Esophagus (tissue), 2 donors: ENCODE results near the gene MYG1. TPM values are rescaled to one million over a fixed set of nuclear protein-coding genes. Genes with fewer than 3 reads are reported as not detected.

Source experiments
- H3K27ac ChIP-seq, 2 donors: one replicate each; pipeline ENCODE4 v1.5.1; 2013; ENCODE audit warnings: low read depth in 2 of 2, mild to moderate bottlenecking in 2 of 2, inconsistent platforms in 1 of 2, low read length in 1 of 2, moderate library complexity in 1 of 2
- H3K27me3 ChIP-seq, 2 donors: one replicate each; pipeline ENCODE4 v1.6.1; 2013; ENCODE audit warnings: low read length in 2 of 2, control low read depth in 1 of 2, mild to moderate bottlenecking in 1 of 2; ENCODE audit not compliant: insufficient read depth in 2 of 2, control insufficient read depth in 1 of 2
- H3K36me3 ChIP-seq, 2 donors: one replicate each; pipeline ENCODE4 v1.6.1; 2013; ENCODE audit warnings: low read length in 1 of 2; ENCODE audit not compliant: control insufficient read depth in 2 of 2, insufficient read depth in 2 of 2
- H3K4me1 ChIP-seq, 2 donors: one replicate each; pipeline ENCODE4 v1.6.1; 2013; ENCODE audit warnings: low read length in 1 of 2; ENCODE audit not compliant: control insufficient read depth in 2 of 2, insufficient read depth in 2 of 2
- H3K4me3 ChIP-seq, 2 donors: one replicate each; pipeline ENCODE4 v1.5.1; 2013; ENCODE audit warnings: low read length in 2 of 2, mild to moderate bottlenecking in 2 of 2, low read depth in 1 of 2, moderate library complexity in 1 of 2
- H3K9me3 ChIP-seq, 2 donors: one replicate each; pipeline ENCODE4 v1.6.1; 2013; ENCODE audit warnings: mild to moderate bottlenecking in 2 of 2, low read depth in 1 of 2, low read length in 1 of 2, moderate library complexity in 1 of 2; ENCODE audit not compliant: control insufficient read depth in 2 of 2, insufficient read depth in 1 of 2
- WGBS, 2 donors: extraction: QIAGEN DNeasy Blood & Tissue Kit; methylation state at CpG; one replicate each; pipeline ENCODE4 v1.1.7; 2013; 5-methylcytosine and 5-hydroxymethylcytosine counted together
- polyA plus RNA-seq, 2 donors: library from polyadenylated mRNA; stranded (reverse); fragments of 200-250 nt; gene quantifications; one replicate each; pipeline ENCODE4 v1.2.3, GENCODE V29; 2013
- donor health status: healthy with polysubstance abuse.
- donor health status: Bipolar disorder and iron deficiency.

Gene MYG1, protein sequence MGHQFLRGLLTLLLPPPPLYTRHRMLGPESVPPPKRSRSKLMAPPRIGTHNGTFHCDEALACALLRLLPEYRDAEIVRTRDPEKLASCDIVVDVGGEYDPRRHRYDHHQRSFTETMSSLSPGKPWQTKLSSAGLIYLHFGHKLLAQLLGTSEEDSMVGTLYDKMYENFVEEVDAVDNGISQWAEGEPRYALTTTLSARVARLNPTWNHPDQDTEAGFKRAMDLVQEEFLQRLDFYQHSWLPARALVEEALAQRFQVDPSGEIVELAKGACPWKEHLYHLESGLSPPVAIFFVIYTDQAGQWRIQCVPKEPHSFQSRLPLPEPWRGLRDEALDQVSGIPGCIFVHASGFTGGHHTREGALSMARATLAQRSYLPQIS
- polyA plus RNA-seq = 10 to 100 TPM; 41.8 to 75.0 TPM

DNA sequence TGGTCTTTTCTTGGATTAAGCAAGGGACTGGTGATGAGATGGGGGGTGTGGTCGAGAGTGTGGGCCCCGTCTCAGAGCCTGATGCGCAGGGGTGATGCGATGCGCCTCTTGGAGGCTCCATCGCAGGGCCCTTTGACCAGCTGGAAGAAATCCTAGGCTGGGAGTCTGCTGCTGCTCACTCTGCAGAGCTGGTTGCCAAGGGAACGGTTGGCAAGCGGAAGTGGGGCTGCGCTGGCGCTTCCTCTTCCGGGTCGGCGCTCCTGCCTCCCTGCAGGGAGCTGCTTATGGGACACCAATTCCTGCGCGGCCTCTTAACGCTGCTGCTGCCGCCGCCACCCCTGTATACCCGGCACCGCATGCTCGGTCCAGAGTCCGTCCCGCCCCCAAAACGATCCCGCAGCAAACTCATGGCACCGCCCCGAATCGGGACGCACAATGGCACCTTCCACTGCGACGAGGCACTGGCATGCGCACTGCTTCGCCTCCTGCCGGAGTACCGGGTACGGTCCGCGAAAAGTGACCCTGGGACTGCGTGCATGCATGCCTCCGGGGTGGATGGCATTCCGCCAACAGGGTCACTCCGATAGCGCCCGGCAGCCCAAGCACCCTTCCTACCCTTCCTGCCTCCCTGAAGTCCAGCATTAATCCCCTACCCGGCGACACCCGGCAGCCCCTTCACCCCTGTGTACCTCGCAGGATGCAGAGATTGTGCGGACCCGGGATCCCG lies at the start of gene MYG1:
MYG1 (plus strand) TSS at position 242 of the 727 bp plus-strand sequence; CDS start at position 285, 43 bp downstream.
- Histone ChIP-seq H3K36me3 (peaks cover 6 to 12% of the 10 kb centered on the region in 2 donors), H3K4me1 (peaks cover 0 to 12% of the 10 kb centered on the region in 2 donors)

DNA sequence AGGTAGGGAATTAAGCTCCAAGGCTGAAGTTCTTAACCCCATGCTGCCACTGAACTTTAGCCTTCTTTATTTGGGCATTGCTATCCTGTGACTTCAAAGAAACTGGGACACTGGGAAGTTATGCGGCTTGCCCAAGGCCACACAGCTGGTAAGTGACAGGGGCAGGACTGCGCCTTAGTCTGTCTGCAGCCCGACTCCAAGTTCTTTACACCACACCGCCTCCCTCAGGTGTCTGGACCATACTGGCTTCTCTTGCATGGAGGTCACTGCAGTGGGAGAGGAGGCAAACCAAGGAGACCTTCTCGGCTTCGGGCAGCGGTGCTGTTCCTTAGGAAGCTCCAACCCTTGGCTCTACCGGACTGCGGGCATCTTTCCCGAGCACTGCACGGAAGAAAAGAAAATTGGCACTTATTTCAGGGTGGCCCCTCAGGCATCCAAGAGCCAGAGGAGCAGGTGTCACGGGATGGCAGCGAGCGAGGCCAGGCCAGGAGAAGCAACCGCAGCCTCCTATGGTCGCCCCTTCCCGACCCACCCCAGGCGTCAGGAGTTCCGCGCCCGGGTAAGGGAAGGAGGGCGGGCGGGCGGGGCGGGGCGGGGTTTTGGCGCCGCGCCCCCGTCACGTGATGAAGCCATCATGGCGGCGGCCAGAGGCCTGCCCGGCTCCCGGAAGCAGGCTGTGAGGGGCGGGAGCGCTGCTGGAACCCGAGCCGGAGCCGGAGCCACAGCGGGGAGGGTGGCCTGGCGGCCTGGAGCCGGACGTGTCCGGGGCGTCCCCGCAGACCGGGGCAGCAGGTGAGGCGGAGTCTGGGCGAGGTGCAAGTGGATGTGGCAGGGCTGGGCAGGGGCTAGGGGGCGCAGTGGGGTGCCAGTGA lies 47.8 kb upstream of the MYG1 start:
- Histone ChIP-seq H3K4me3 (peak overlapping the region; percentile 91 to 94), H3K27me3 (no peaks in the 10 kb centered on the region), H3K36me3 (peaks cover 0 to 19% of the 10 kb centered on the region in 2 donors), H3K27ac (peak overlapping the region; percentile 96 to 98), H3K4me1 (peaks cover 11 to 13% of the 10 kb centered on the region in 2 donors), H3K9me3 (no peaks in the 10 kb centered on the region)
- WGBS, 2 donors = 1% methylated on average over 39 to 51 of the region's 51 CpGs

More for the DNA sequence above, at the start of gene MYG1:
- H3K4me3 ChIP-seq = peak within 1 kb of the TSS; percentile 87 to 92
- WGBS, 2 donors = 1% methylated on average over 49 to 51 of the region's 51 CpGs
- H3K27me3 ChIP-seq = no peaks in the 10 kb centered on the region
- H3K9me3 ChIP-seq = no peaks in the 10 kb centered on the region
- peak within 1 kb of the TSS; percentile 60 to 87 for H3K27ac ChIP-seq

DNA sequence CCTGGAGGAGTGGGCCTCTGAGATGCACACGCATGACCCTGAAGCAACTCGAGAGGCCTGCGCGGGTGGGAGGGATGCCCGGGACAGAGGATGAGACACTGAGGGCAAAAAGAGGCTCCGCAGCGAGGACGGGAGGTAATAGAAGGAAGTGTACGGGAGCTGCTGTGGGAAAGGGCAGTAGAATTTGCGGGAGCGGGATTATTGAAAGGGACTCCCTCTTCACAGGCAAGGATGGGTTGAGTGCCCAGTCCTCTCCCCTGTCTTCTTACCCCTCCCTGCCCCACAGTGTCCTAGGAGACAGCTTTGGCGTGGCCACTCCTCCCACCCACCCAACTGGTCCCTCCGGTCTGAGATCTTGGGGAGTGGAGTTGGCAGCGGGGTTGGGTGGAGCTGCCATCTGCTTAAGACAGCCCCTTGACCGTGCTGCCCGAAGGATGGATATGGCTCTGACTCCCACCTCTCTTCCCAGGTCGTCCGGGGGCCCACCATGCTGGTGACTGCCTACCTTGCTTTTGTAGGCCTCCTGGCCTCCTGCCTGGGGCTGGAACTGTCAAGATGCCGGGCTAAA lies 47.1 kb upstream of the MYG1 start:
- Histone ChIP-seq H3K4me3 (peak overlapping the region; percentile 91 to 94), H3K27ac (peak overlapping the region; percentile 96 to 98), H3K4me1 (peaks cover 11 to 13% of the 10 kb centered on the region in 2 donors), H3K27me3 (no peaks in the 10 kb centered on the region), H3K36me3 (peaks cover 0 to 19% of the 10 kb centered on the region in 2 donors), H3K9me3 (no peaks in the 10 kb centered on the region)
- WGBS, 2 donors = 5 to 8% methylated on average over 19 of the region's 19 CpGs

DNA sequence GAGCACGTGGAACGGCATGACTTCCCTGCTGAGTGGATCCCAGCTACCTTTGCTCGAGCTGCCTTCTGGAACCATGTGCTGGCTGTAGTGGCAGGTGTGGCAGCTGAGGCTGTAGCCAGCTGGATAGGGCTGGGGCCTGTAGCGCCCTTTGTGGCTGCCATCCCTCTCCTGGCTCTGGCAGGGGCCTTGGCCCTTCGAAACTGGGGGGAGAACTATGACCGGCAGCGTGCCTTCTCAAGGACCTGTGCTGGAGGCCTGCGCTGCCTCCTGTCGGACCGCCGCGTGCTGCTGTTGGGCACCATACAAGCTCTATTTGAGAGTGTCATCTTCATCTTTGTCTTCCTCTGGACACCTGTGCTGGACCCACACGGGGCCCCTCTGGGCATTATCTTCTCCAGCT lies 46.2 kb upstream of the MYG1 start:
- 88 to 89% methylated on average over 13 of the region's 13 CpGs for WGBS, 2 donors

DNA sequence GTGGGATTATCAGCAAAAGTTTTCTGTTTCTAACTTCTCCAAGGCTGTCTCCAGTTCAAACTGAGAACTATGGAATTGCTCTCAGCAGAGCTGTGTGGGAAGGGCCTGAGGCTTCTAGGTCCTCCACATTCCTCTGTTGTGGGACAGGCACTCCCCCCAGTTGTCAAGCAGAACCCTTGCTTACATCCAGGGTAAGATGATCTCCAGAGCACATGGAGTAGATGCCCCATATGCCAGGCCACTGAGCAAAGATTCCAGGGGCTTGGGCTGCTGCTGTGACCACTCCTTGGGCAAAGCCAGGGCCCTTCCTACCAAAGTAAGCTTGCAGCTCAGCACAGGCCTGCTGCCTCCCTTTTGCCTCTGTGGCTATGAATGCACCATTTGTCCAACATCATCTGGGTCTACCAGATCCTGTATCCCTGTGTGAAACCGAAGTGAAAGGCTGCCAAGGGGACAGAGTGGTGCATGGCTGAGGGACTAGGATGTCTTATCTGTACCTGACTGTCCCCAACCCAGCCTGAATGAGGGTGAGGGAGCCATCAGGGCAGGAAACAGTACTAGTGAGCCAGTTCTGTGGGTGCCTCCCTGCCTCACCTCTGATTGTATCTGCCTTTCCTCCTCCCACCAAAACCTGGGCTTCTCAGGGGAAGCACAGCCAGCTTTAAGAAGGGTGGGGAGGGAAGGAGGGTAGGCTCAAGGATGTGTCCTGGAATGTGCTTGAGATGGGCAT lies 44.5 kb upstream of the MYG1 start:
- H3K36me3 ChIP-seq = peaks cover 0 to 19% of the 10 kb centered on the region in 2 donors
- H3K27ac ChIP-seq = peak overlapping the region; percentile 17 to 73
- no peaks in the 10 kb centered on the region for H3K9me3 ChIP-seq
- 93 to 94% methylated on average over 1 of the region's 1 CpG for WGBS, 2 donors
- peaks cover 11 to 13% of the 10 kb centered on the region in 2 donors for H3K4me1 ChIP-seq
- no peaks in the 10 kb centered on the region for H3K27me3 ChIP-seq
- H3K4me3 ChIP-seq = no peak overlapping the region

More for the DNA sequence above, 46.2 kb upstream of the MYG1 start:
- Histone ChIP-seq H3K27me3 (no peaks in the 10 kb centered on the region), H3K9me3 (no peaks in the 10 kb centered on the region), H3K4me3 (peak overlapping the region in 1 of 2 donors; percentile 91), H3K27ac (peak overlapping the region; percentile 96 to 98), H3K4me1 (peaks cover 11 to 13% of the 10 kb centered on the region in 2 donors), H3K36me3 (peaks cover 0 to 19% of the 10 kb centered on the region in 2 donors)

DNA sequence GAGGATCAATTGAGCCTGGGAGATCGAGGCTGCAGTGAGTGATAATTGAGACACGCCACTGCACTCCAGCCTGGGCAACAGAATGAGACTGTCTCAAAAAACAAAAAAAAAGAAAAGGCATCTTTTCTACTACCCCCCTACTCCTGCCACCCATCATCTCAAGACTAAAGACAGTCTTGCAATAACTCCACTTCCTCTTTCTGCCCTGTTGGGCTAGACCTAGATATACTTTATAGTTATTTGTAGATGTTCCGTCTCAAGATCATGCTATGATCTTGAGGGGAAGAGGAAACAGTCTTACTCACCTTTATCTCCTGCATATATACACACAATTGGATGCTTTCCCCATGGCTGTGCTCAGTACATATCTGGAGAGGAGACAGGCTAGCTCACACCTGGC lies 43.5 kb upstream of the MYG1 start:
- Histone ChIP-seq H3K27ac (no peak overlapping the region), H3K36me3 (peaks cover 0 to 19% of the 10 kb centered on the region in 2 donors), H3K9me3 (no peaks in the 10 kb centered on the region), H3K4me1 (peaks cover 11 to 13% of the 10 kb centered on the region in 2 donors), H3K27me3 (no peaks in the 10 kb centered on the region), H3K4me3 (no peak overlapping the region)
- WGBS, 2 donors = 90 to 92% methylated on average over 3 of the region's 3 CpGs

DNA sequence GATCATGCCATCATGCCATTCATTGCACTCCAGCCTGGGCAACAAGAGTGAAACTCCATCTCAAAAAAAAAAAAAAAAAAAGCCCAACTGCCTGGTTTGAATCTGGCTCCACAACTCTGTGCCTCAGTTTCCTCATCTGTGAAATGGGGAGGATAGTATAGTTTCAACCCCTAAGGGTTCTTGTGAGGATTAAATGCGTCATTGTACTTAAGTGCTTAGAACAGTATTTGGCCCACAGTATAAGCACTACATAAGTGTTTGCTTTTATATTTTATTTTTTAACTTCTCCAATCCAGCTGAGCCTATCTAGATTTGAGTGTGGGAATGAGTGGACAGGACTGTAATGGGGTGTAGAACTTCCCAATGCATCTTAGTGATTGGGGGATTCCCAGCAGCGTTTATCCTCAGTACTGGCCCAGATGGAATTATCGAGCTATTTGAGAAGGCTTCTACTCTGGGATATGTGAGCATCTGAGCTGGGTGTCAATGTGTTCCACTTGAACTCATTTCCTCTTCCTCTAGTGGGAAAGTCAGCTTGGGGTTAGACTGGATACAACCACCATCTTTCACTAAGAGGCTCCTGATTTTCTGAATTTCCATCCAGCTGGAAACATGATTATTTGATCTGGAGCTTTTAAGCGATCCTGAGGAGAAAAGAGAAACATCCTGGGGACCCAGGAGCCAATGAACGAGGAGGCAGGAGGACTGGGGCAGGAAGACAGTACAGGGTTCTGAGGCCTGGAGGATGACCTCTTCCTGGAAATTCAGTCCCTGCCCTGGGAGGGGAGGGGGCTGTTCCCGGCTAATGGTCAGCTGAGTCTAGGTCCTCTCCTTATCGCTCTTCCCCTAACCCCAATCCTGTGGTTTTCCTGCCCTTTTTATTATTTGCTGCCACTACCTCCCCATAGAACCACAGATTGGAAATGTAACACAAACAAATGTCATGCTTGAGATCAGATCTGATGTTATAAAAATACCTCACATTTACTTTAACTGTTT lies 40.7 kb upstream of the MYG1 start:
- Histone ChIP-seq H3K36me3 (peaks cover 0 to 10% of the 10 kb centered on the region in 2 donors), H3K27me3 (no peaks in the 10 kb centered on the region), H3K9me3 (no peaks in the 10 kb centered on the region), H3K4me3 (no peak overlapping the region), H3K27ac (no peak overlapping the region), H3K4me1 (peaks cover under 1 to 6% of the 10 kb centered on the region in 2 donors)
- 71% methylated on average over 7 of the region's 7 CpGs for WGBS, 2 donors

DNA sequence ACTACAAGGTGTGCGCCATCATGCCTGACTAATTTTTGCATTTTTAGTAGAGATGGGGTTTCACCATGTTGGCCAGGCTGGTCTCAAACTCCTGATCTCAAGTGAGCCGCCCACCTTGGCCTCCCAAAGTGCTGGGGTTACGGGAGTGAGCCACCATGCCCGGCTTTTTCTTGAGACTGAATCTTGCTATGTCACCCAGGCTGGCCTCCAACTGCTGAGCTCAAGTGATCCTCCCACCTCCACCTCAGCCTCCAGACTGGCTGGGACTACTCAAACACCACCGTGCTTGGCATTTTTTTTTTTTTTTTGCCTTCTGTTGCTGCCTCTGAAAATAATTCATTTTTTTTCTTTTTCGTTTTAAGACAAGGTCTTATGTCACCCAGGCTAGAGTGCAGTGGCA lies 39.6 kb upstream of the MYG1 start:
- Histone ChIP-seq H3K27me3 (no peaks in the 10 kb centered on the region), H3K27ac (no peak overlapping the region), H3K4me1 (peaks cover 0 to 6% of the 10 kb centered on the region in 2 donors), H3K36me3 (peaks cover 0 to 4% of the 10 kb centered on the region in 2 donors), H3K9me3 (no peaks in the 10 kb centered on the region), H3K4me3 (no peak overlapping the region)
- 90 to 95% methylated on average over 6 of the region's 6 CpGs for WGBS, 2 donors
